Omental fat pad (tissue), 4 donors: Measurements from ENCODE around the gene ITIH3. TPM values are rescaled to one million over a fixed set of nuclear protein-coding genes. Genes with fewer than 3 reads are reported as not detected.

Experiments
- ATAC-seq: fragments of 150-250 bp; one replicate; pipeline ENCODE4 v1.9.1; 2016; ENCODE audit warnings: mild to moderate bottlenecking, moderate library complexity; ENCODE audit not compliant: low FRiP score
- DNase-seq: peaks from one replicate; pipeline ENCODE4 v3.0.0-alpha.2; 2019; ENCODE audit warnings: low spot score
- CTCF ChIP-seq, 3 donors: fragments of 450-650 bp; IDR thresholded peaks; one replicate each; pipeline ENCODE4 v1.5.1; 2016 to 2017; ENCODE audit warnings: antibody characterized with exemption in 3 of 3, mild to moderate bottlenecking in 3 of 3, moderate library complexity in 2 of 3
- total RNA-seq, 4 donors: library from RNA; depleted of rRNA; stranded (reverse); fragments of >200 nt; gene quantifications; one replicate each; pipeline ENCODE4 v1.1.0, GENCODE V29; 2016

Gene ITIH3
- 1 to 10 TPM in 3 of 4 donors, under 1 TPM in 1; 0.93 to 2.8 (median 1.9) TPM for total RNA-seq

GRCh38 chr3:52794612-52795099 lies at the start of gene ITIH3:
ITIH3 (plus strand) TSS chr3:52794796; CDS start chr3:52794804, 8 bp downstream.
- no peak for DNase-seq
- TF ChIP-seq CTCF (IDR thresholded peaks at IDR 0.05), result no peak
- no peak for ATAC-seq

- no peak for DNase-seq
- no peak for TF ChIP-seq CTCF (IDR thresholded peaks at IDR 0.05)
- ATAC-seq, result no peak
Observed at GRCh38 chr3:52752045-52752660, 42.4 kb upstream of the ITIH3 start.

- TF ChIP-seq CTCF (IDR thresholded peaks at IDR 0.05), result no peak
- ATAC-seq (no peak), DNase-seq (no peak)
Observed at GRCh38 chr3:52754373-52754772, 40.2 kb upstream of the ITIH3 start.

- TF ChIP-seq CTCF (IDR thresholded peaks at IDR 0.05), result no peak
- DNase-seq (no peak), ATAC-seq (no peak)
Observed at GRCh38 chr3:52756141-52756540, 38.5 kb upstream of the ITIH3 start.

- DNase-seq (no peak), ATAC-seq (no peak)
- no peak for TF ChIP-seq CTCF (IDR thresholded peaks at IDR 0.05)
Observed at GRCh38 chr3:52763466-52763865, 31.1 kb upstream of the ITIH3 start.

- TF ChIP-seq CTCF (IDR thresholded peaks at IDR 0.05), result no peak
- ATAC-seq, result no peak
- DNase-seq, result no peak
Observed at GRCh38 chr3:52769786-52770455, 24.7 kb upstream of the ITIH3 start.
